SH-SY5Y (cell line): Measurements from ENCODE around the gene IFITM1.

Experiments used
- GATA2 ChIP-seq: IDR thresholded peaks from 2 replicates; pipeline ENCODE4 v1.6.1; 2011; ENCODE audit warnings: mild to moderate bottlenecking, low read depth, low read length
- GATA3 ChIP-seq: IDR thresholded peaks from 2 replicates; pipeline ENCODE4 v1.6.1; 2011; ENCODE audit warnings: low read depth, mild to moderate bottlenecking, low read length, moderate library complexity

The IFITM1 gene

DNA sequence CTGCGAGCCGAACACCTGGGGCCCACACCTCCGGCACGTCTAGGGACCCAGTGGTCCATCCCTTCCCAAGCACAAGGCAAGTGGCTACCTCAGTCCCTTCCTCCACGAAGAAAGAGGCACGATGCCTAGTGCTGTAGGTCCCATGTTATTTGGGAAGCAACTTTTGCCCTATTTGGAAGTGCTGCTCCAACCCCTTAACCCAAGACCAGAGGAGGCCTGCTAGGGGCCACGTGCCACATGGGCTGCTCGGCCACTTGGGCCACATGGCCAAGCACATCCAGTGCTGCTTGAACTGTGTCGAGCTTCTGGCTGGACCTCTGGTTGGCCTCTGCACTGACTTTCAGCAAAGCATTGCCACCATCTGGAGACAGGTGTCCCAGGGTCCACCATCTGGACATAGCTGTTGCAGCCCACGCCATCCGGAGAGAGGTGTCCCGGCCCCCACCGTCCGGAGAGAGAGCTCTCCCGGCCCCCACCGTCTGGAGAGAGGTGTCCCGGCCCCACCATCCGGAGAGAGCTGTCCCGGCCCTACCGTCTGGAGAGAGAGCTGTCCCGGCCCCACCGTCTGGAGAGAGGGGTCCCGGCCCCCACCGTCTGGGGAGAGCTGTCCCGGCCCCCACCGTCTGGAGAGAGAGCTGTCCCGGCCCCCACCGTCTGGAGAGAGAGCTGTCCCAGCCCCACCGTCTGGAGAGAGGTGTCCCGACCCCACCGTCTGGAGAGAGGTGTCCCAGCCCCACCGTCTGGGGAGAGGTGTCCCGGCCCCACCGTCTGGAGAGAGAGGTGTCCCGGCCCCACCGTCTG, 49.0 kb downstream of the IFITM1 start:
- TF ChIP-seq GATA2 (no peak), GATA3 (no peak)

DNA sequence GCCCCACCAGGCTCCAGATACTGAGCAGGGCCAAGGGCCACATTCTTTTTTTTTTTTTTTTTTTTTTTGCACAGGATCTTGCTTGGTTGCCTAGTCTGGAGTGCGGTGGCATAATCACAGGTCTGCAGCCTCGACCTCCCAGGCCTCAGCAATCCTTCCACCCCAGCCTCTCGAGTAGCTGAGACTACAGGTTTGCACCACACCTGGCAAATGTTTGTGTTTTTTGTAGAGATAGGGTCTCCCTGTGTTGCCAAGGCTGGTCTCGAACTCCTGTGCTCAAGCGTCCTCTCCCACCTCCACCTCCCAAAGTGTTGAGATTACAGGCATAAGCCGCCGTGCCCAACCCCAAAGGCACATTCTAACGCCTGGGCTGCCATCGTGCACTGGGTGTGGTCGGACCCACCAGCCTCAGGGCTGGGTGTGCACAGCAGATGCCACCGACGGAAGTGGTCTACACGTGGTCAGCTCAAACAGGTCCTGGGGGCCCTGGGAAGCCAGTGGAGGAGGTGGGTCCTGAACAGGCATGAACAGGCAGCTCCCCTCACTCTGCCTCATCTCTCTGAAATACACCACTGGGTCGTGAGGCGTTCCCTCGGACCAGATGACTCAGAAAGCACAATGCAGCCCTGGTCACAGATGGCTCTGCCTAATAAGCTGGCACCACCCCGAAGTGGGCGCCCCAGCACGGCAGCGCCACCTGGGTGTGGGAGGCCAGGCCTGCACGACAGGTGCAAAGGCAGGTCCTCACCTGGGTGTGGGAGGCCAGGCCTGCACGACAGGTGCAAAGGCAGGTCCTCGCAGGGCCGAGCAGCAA, 50.3 kb downstream of the IFITM1 start:
- TF ChIP-seq GATA2 = no peak
- TF ChIP-seq GATA3 = no peak
